ENCODE measurements around the gene ARHGAP26.

GRCh38 chr5:142869886-142870285, 99.7 kb downstream of the ARHGAP26 start:
- TF ChIP-seq EZH2 (IDR thresholded peaks at IDR 0.05; ENCODE audit: low read length, missing control alignments): no peak
- no peak for TF ChIP-seq CTCF (conservative IDR thresholded peaks at IDR 0.05 in 1 of 2, IDR thresholded peaks at IDR 0.05 in 1 of 2; ENCODE audit: low read depth in 1 of 2, low read length in 2 of 2)
